Measurements from ENCODE around the gene OSBPL9.

Gene OSBPL9

GRCh38 chr1:51616903-51617708, at the start of gene OSBPL9:
Gene OSBPL9, plus strand, starts transcription at chr1:51617092. Its CDS starts 19 bp downstream, at chr1:51617111.
- DNase-seq (ENCODE audit: low spot score): peak; percentile 94

- no peak for DNase-seq (ENCODE audit: low spot score)
Measured at GRCh38 chr1:51567653-51568052, 49.2 kb upstream of the OSBPL9 start.

- no peak for DNase-seq (ENCODE audit: low spot score)
Measured at GRCh38 chr1:51568231-51568935, 48.5 kb upstream of the OSBPL9 start.

- DNase-seq (ENCODE audit: low spot score): peak; percentile 31
Measured at GRCh38 chr1:51569284-51570062, 47.4 kb upstream of the OSBPL9 start.

- DNase-seq (ENCODE audit: low spot score): no peak
Measured at GRCh38 chr1:51570063-51570710, 46.7 kb upstream of the OSBPL9 start.

- DNase-seq (ENCODE audit: low spot score): no peak
Measured at GRCh38 chr1:51572365-51572764, 44.5 kb upstream of the OSBPL9 start.

- DNase-seq (ENCODE audit: low spot score): no peak
Measured at GRCh38 chr1:51574796-51575195, 42.1 kb upstream of the OSBPL9 start.

- no peak for DNase-seq (ENCODE audit: low spot score)
Measured at GRCh38 chr1:51575406-51576084, 41.3 kb upstream of the OSBPL9 start.

GRCh38 chr1:51576085-51576444, 40.8 kb upstream of the OSBPL9 start:
- no peak for DNase-seq (ENCODE audit: low spot score)

GRCh38 chr1:51576923-51577322, 40.0 kb upstream of the OSBPL9 start:
- DNase-seq (ENCODE audit: low spot score): no peak

- DNase-seq (ENCODE audit: low spot score): peak; percentile 44
Measured at GRCh38 chr1:51578383-51579109, 38.3 kb upstream of the OSBPL9 start.

- DNase-seq (ENCODE audit: low spot score): no peak
Measured at GRCh38 chr1:51581238-51581637, 35.7 kb upstream of the OSBPL9 start.

GRCh38 chr1:51583532-51583931, 33.4 kb upstream of the OSBPL9 start:
- no peak for DNase-seq (ENCODE audit: low spot score)

- DNase-seq (ENCODE audit: low spot score): no peak
Measured at GRCh38 chr1:51584021-51584420, 32.9 kb upstream of the OSBPL9 start.

- DNase-seq (ENCODE audit: low spot score): no peak
Measured at GRCh38 chr1:51592711-51593110, 24.2 kb upstream of the OSBPL9 start.

GRCh38 chr1:51594716-51595115, 22.2 kb upstream of the OSBPL9 start:
- no peak for DNase-seq (ENCODE audit: low spot score)

- no peak for DNase-seq (ENCODE audit: low spot score)
Measured at GRCh38 chr1:51600529-51600928, 16.4 kb upstream of the OSBPL9 start.

- DNase-seq (ENCODE audit: low spot score): no peak
Measured at GRCh38 chr1:51600965-51601364, 15.9 kb upstream of the OSBPL9 start.

GRCh38 chr1:51605961-51606723, 10.8 kb upstream of the OSBPL9 start:
- DNase-seq (ENCODE audit: low spot score): no peak

GRCh38 chr1:51607681-51608095, 9.2 kb upstream of the OSBPL9 start:
- no peak for DNase-seq (ENCODE audit: low spot score)

Data from germinal center (tissue), 1 donor.